22Rv1 (cell line): ENCODE results near the gene GADD45B.
"Not testable (repeated sequence)": the region's sequence is repeated elsewhere in the genome, so short reads cannot be mapped to it uniquely, and the experiment has no call there.

Experiments used
- CTCF ChIP-seq: fragments of 450-650 bp; IDR thresholded peaks from 2 replicates; pipeline ENCODE4 v1.5.1; 2017; ENCODE audit warnings: mild to moderate bottlenecking
- ZFX ChIP-seq: fragments of 450-650 bp; IDR thresholded peaks from 2 replicates; pipeline ENCODE4 v1.6.1; 2017; ENCODE audit warnings: antibody characterized with exemption, borderline replicate concordance

GRCh38 chr19:2463694-2464093 is 12.2 kb upstream of the GADD45B start:
- not testable (repeated sequence) for TF ChIP-seq CTCF, ZFX
